ENCODE measurements around the gene ARHGAP30. TPM values are rescaled to one million over a fixed set of nuclear protein-coding genes. Genes with fewer than 3 reads are reported as not detected.

ARHGAP30 gene
- polyA plus RNA-seq, 1 donor (not counting 4 experiments of a cell fraction or from before 2014, with no cell fraction given): 0.16 TPM

DNA sequence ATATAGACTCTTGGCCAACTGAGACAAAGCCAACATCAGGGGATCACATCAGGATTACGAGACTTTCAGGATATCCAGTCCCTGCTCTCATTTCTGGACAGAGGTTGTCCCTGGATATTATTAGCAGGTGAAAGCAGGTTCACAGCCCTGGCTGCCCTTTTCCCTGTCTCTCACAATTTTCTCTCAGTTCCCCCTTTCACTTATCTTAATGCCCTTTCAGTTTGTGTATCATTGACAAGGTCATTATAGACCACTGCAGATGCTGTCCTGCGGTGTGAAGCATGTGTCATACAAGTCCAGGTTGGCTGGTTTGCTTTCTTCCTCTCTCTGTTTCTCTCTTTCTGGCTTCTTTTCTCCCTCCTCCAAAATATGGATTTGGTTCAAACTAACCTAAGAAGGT, 26.3 kb upstream of the ARHGAP30 start:
- no peak overlapping the region for H3K4me2 ChIP-seq (ENCODE audit: control insufficient read depth, extremely low read depth, insufficient read depth, low read depth, low read length)
- FAIRE-seq (no peak), DNase-seq (ENCODE audit: low read depth, low spot score) (no peak)
- H3K9me3 ChIP-seq (ENCODE audit: control insufficient read depth, low read depth, low read length): no peaks in the 10 kb centered on the region
- no peaks in the 10 kb centered on the region for H3K9me1 ChIP-seq (ENCODE audit: control insufficient read depth, extremely low read depth, insufficient read depth, low read length)
- TF ChIP-seq EZH2 (IDR thresholded peaks at IDR 0.05; ENCODE audit: low read length) (no peak), CTCF (optimal IDR thresholded peaks at IDR 0.05 in 1 of 3, IDR thresholded peaks at IDR 0.05 in 1 of 3, conservative IDR thresholded peaks at IDR 0.05 in 1 of 3; ENCODE audit: extremely low read depth in 1 of 3, insufficient read depth in 2 of 3, low read length in 3 of 3) (no peak)
- H4K20me1 ChIP-seq (ENCODE audit: control insufficient read depth, extremely low read depth, insufficient read depth, low read length): no peaks in the 10 kb centered on the region
- no peak overlapping the region for H3K9ac ChIP-seq (ENCODE audit: control insufficient read depth, extremely low read depth, insufficient read depth, low read length)
- H3K4me1 ChIP-seq (ENCODE audit: control insufficient read depth, extremely low read depth, insufficient read depth, low read length): peaks cover 44% of the 10 kb centered on the region
- no peaks in the 10 kb centered on the region for H3K79me2 ChIP-seq (ENCODE audit: control insufficient read depth, insufficient read depth, low read length)
- no peaks in the 10 kb centered on the region for H3K27me3 ChIP-seq (ENCODE audit: control insufficient read depth, extremely low read depth, insufficient read depth, low read length)
- peaks cover 12 to 13% of the 10 kb centered on the region in 2 experiments for H3K36me3 ChIP-seq (ENCODE audit: control insufficient read depth in 2 of 2, extremely low read depth in 1 of 2, insufficient read depth in 2 of 2, low read length in 2 of 2)
- dilution Hi-C loops (cut with MboI; ENCODE audit: extremely low pct_ligation_motif_present, low sequenced_read_pairs): no loop called here
- no peak overlapping the region for H3K27ac ChIP-seq (ENCODE audit: control insufficient read depth, insufficient read depth, low read length)
- no peak overlapping the region for H2AFZ ChIP-seq (ENCODE audit: control insufficient read depth, low read length)
- H3K4me3 ChIP-seq (ENCODE audit: control insufficient read depth in 2 of 3, extremely low read depth in 1 of 3, insufficient read depth in 2 of 3, low read depth in 1 of 3, low read length in 3 of 3): no peak overlapping the region

GRCh38 chr1:161095230-161095629, 25.5 kb upstream of the ARHGAP30 start:
- Histone ChIP-seq H3K27ac (ENCODE audit: control insufficient read depth, insufficient read depth, low read length) (no peak overlapping the region), H3K4me1 (ENCODE audit: control insufficient read depth, extremely low read depth, insufficient read depth, low read length) (peaks cover 44% of the 10 kb centered on the region), H3K79me2 (ENCODE audit: control insufficient read depth, insufficient read depth, low read length) (no peaks in the 10 kb centered on the region), H3K4me3 (ENCODE audit: control insufficient read depth in 2 of 3, extremely low read depth in 1 of 3, insufficient read depth in 2 of 3, low read depth in 1 of 3, low read length in 3 of 3) (no peak overlapping the region), H3K27me3 (ENCODE audit: control insufficient read depth, extremely low read depth, insufficient read depth, low read length) (no peaks in the 10 kb centered on the region), H4K20me1 (ENCODE audit: control insufficient read depth, extremely low read depth, insufficient read depth, low read length) (no peaks in the 10 kb centered on the region), H3K36me3 (ENCODE audit: control insufficient read depth in 2 of 2, extremely low read depth in 1 of 2, insufficient read depth in 2 of 2, low read length in 2 of 2) (peaks cover 8% of the 10 kb centered on the region in 2 experiments), H3K4me2 (ENCODE audit: control insufficient read depth, extremely low read depth, insufficient read depth, low read depth, low read length) (no peak overlapping the region), H2AFZ (ENCODE audit: control insufficient read depth, low read length) (no peak overlapping the region), H3K9ac (ENCODE audit: control insufficient read depth, extremely low read depth, insufficient read depth, low read length) (no peak overlapping the region), H3K9me3 (ENCODE audit: control insufficient read depth, low read depth, low read length) (no peaks in the 10 kb centered on the region), H3K9me1 (ENCODE audit: control insufficient read depth, extremely low read depth, insufficient read depth, low read length) (no peaks in the 10 kb centered on the region)
- dilution Hi-C loops (cut with MboI; ENCODE audit: extremely low pct_ligation_motif_present, low sequenced_read_pairs): no loop called here
- DNase-seq (ENCODE audit: low read depth, low spot score) (no peak), FAIRE-seq (no peak)
- TF ChIP-seq CTCF (optimal IDR thresholded peaks at IDR 0.05 in 1 of 3, IDR thresholded peaks at IDR 0.05 in 1 of 3, conservative IDR thresholded peaks at IDR 0.05 in 1 of 3; ENCODE audit: extremely low read depth in 1 of 3, insufficient read depth in 2 of 3, low read length in 3 of 3) (no peak), EZH2 (IDR thresholded peaks at IDR 0.05; ENCODE audit: low read length) (no peak)

All from keratinocyte (primary cell).